Activated naive CD4-positive, alpha-beta T cell treated with anti-CD3 and anti-CD28 coated beads, Interleukin-2, amount 10 ng/mL, durations not matched to agents 7 days and 5 days (primary cell): ENCODE measurements around the gene DNAAF5.
"Not testable (repeated sequence)": the region's sequence is repeated elsewhere in the genome, so short reads cannot be mapped to it uniquely, and the experiment has no call there.

Experiments
- CTCF ChIA-PET: fragments of 350-600 bp; sonication (Branson Sonifier 250); formaldehyde crosslinking; loops from one replicate; lab custom pipeline; 2021; ENCODE audit warnings: antibody characterized with exemption; lab: Charles Lee
- DNase-seq: peaks from one replicate; pipeline ENCODE4 v3.0.0-alpha.2; 2020
- H3K27ac Mint-ChIP-seq: one replicate; pipeline ENCODE4 v1.8.0; 2021; ENCODE audit warnings: mild to moderate bottlenecking, moderate library complexity, mixed read lengths
- H3K27me3 Mint-ChIP-seq: one replicate; pipeline ENCODE4 v1.8.0; 2021; ENCODE audit warnings: mild to moderate bottlenecking, mixed read lengths
- H3K36me3 Mint-ChIP-seq: one replicate; pipeline ENCODE4 v1.8.0; 2021; ENCODE audit warnings: mixed read lengths
- H3K4me1 Mint-ChIP-seq: one replicate; pipeline ENCODE4 v1.8.0; 2021; ENCODE audit warnings: mixed read lengths
- H3K4me3 Mint-ChIP-seq: one replicate; pipeline ENCODE4 v1.8.0; 2021; ENCODE audit warnings: mild to moderate bottlenecking, moderate library complexity, mixed read lengths
- H3K9me3 Mint-ChIP-seq: one replicate; pipeline ENCODE4 v1.8.0; 2021; ENCODE audit warnings: mixed read lengths

Gene DNAAF5

GRCh38 chr7:791519-791918 lies 65.0 kb downstream of the DNAAF5 start:
- Mint-ChIP-seq H3K27ac (no peak overlapping the region), H3K36me3 (peaks cover 13% of the 10 kb centered on the region), H3K27me3 (no peaks in the 10 kb centered on the region), H3K4me1 (no peaks in the 10 kb centered on the region), H3K9me3 (peaks cover 6% of the 10 kb centered on the region), H3K4me3 (no peak overlapping the region)
- no peak for DNase-seq
- CTCF ChIA-PET = no interaction called here

GRCh38 chr7:794207-794606 lies 67.7 kb downstream of the DNAAF5 start:
- no peak for DNase-seq
- H3K4me3 Mint-ChIP-seq = no peak overlapping the region
- H3K36me3 Mint-ChIP-seq = peaks cover 3% of the 10 kb centered on the region
- H3K9me3 Mint-ChIP-seq = peaks cover 3% of the 10 kb centered on the region
- CTCF ChIA-PET = no interaction called here
- no peaks in the 10 kb centered on the region for H3K27me3 Mint-ChIP-seq
- H3K4me1 Mint-ChIP-seq = no peaks in the 10 kb centered on the region
- H3K27ac Mint-ChIP-seq = no peak overlapping the region

GRCh38 chr7:794671-795329 lies 68.3 kb downstream of the DNAAF5 start:
- no peak for DNase-seq
- no peaks in the 10 kb centered on the region for H3K4me1 Mint-ChIP-seq
- H3K36me3 Mint-ChIP-seq = no peaks in the 10 kb centered on the region
- H3K27me3 Mint-ChIP-seq = no peaks in the 10 kb centered on the region
- no peaks in the 10 kb centered on the region for H3K9me3 Mint-ChIP-seq
- CTCF ChIA-PET = no interaction called here
- no peak overlapping the region for H3K4me3 Mint-ChIP-seq
- H3K27ac Mint-ChIP-seq = no peak overlapping the region

GRCh38 chr7:796434-797169 lies 70.1 kb downstream of the DNAAF5 start:
- CTCF ChIA-PET, H3K9me3 Mint-ChIP-seq, DNase-seq, H3K27me3 Mint-ChIP-seq, H3K4me1 Mint-ChIP-seq, H3K4me3 Mint-ChIP-seq, H3K36me3 Mint-ChIP-seq: not testable (repeated sequence)
- H3K27ac Mint-ChIP-seq = peak overlapping the region; percentile 19

- CTCF ChIA-PET = interaction anchor here (1.3 kb wide), 2 partner anchors 19 to 74 kb away, joined by 3 to 6 read pairs; no protein-coding TSS in a partner anchor
- Mint-ChIP-seq H3K36me3 (no peaks in the 10 kb centered on the region), H3K9me3 (no peaks in the 10 kb centered on the region), H3K27ac (no peak overlapping the region), H3K4me1 (no peaks in the 10 kb centered on the region), H3K4me3 (no peak overlapping the region), H3K27me3 (peaks cover 14% of the 10 kb centered on the region)
- no peak for DNase-seq
These were observed 72.5 kb downstream of the DNAAF5 start for GRCh38 chr7:798921-799470.

- H3K27me3 Mint-ChIP-seq = peaks cover 23% of the 10 kb centered on the region
- no peaks in the 10 kb centered on the region for H3K9me3 Mint-ChIP-seq
- H3K4me1 Mint-ChIP-seq = no peaks in the 10 kb centered on the region
- no peak overlapping the region for H3K4me3 Mint-ChIP-seq
- CTCF ChIA-PET = interaction anchor here (0.9 kb wide), 1 partner anchor 12 kb away, joined by 3 read pairs; no protein-coding TSS in a partner anchor
- DNase-seq = no peak
- no peak overlapping the region for H3K27ac Mint-ChIP-seq
- H3K36me3 Mint-ChIP-seq = no peaks in the 10 kb centered on the region
These were observed 74.2 kb downstream of the DNAAF5 start for GRCh38 chr7:800692-801091.

- H3K27ac Mint-ChIP-seq, CTCF ChIA-PET, DNase-seq, H3K9me3 Mint-ChIP-seq, H3K4me3 Mint-ChIP-seq, H3K4me1 Mint-ChIP-seq, H3K36me3 Mint-ChIP-seq: not testable (repeated sequence)
- H3K27me3 Mint-ChIP-seq = peaks cover 27% of the 10 kb centered on the region
These were observed 74.9 kb downstream of the DNAAF5 start for GRCh38 chr7:801351-801750.

GRCh38 chr7:801940-802381 lies 75.5 kb downstream of the DNAAF5 start:
- Mint-ChIP-seq H3K27ac (no peak overlapping the region), H3K9me3 (no peaks in the 10 kb centered on the region), H3K27me3 (peaks cover 27% of the 10 kb centered on the region), H3K4me3 (no peak overlapping the region), H3K4me1 (no peaks in the 10 kb centered on the region), H3K36me3 (no peaks in the 10 kb centered on the region)
- no peak for DNase-seq
- CTCF ChIA-PET = no interaction called here

- Mint-ChIP-seq H3K9me3 (no peaks in the 10 kb centered on the region), H3K4me3 (no peak overlapping the region), H3K27ac (no peak overlapping the region), H3K4me1 (no peaks in the 10 kb centered on the region), H3K36me3 (no peaks in the 10 kb centered on the region), H3K27me3 (peaks cover 27% of the 10 kb centered on the region)
- DNase-seq = no peak
- CTCF ChIA-PET = no interaction called here
These were observed 76.2 kb downstream of the DNAAF5 start for GRCh38 chr7:802500-803242.

GRCh38 chr7:803243-803635 lies 76.7 kb downstream of the DNAAF5 start:
- no peaks in the 10 kb centered on the region for H3K9me3 Mint-ChIP-seq
- CTCF ChIA-PET = no interaction called here
- H3K27ac Mint-ChIP-seq = no peak overlapping the region
- H3K4me1 Mint-ChIP-seq = no peaks in the 10 kb centered on the region
- H3K27me3 Mint-ChIP-seq = peaks cover 29% of the 10 kb centered on the region
- peaks cover under 1% of the 10 kb centered on the region for H3K36me3 Mint-ChIP-seq
- DNase-seq = no peak
- no peak overlapping the region for H3K4me3 Mint-ChIP-seq

- H3K27me3 Mint-ChIP-seq = peaks cover 35% of the 10 kb centered on the region
These were observed 77.3 kb downstream of the DNAAF5 start for GRCh38 chr7:803796-804195.

GRCh38 chr7:805261-805660 lies 78.8 kb downstream of the DNAAF5 start:
- H3K27ac Mint-ChIP-seq = no peak overlapping the region
- CTCF ChIA-PET = interaction anchor here (0.6 to 1.8 kb wide), 2 partner anchors 68 to 89 kb away, joined by 3 to 5 read pairs; no protein-coding TSS in a partner anchor
- peaks cover 2% of the 10 kb centered on the region for H3K36me3 Mint-ChIP-seq
- no peaks in the 10 kb centered on the region for H3K9me3 Mint-ChIP-seq
- H3K27me3 Mint-ChIP-seq = peaks cover 50% of the 10 kb centered on the region
- H3K4me1 Mint-ChIP-seq = no peaks in the 10 kb centered on the region
- no peak for DNase-seq
- H3K4me3 Mint-ChIP-seq = no peak overlapping the region

More at GRCh38 chr7:803796-804195, 77.3 kb downstream of the DNAAF5 start:
- H3K36me3 Mint-ChIP-seq, H3K4me1 Mint-ChIP-seq, CTCF ChIA-PET, DNase-seq, H3K4me3 Mint-ChIP-seq, H3K27ac Mint-ChIP-seq, H3K9me3 Mint-ChIP-seq: not testable (repeated sequence)

GRCh38 chr7:815284-816216 lies 89.1 kb downstream of the DNAAF5 start:
- peak overlapping the region; percentile 79 for H3K4me3 Mint-ChIP-seq
- no peaks in the 10 kb centered on the region for H3K9me3 Mint-ChIP-seq
- H3K27ac Mint-ChIP-seq = peak overlapping the region; percentile 11
- peaks cover 56% of the 10 kb centered on the region for H3K27me3 Mint-ChIP-seq
- H3K4me1 Mint-ChIP-seq = peaks cover 59% of the 10 kb centered on the region
- CTCF ChIA-PET = interaction anchor here (0.9 to 3.4 kb wide), 3 partner anchors 16 to 21 kb away, joined by 3 to 22 read pairs (median 5); partner anchors contain the start of gene SUN1
- DNase-seq = peak; percentile 59
- peaks cover 10% of the 10 kb centered on the region for H3K36me3 Mint-ChIP-seq
